Panc1 (cell line): ENCODE data around the gene GNL1.

ENCODE experiments used
- POLR2AphosphoS5 ChIP-seq: IDR thresholded peaks from 2 replicates; pipeline ENCODE4 v1.6.1; 2012; ENCODE audit warnings: mild to moderate bottlenecking, low read depth, low read length, moderate library complexity
- SIN3A ChIP-seq: IDR thresholded peaks from 2 replicates; pipeline ENCODE4 v1.6.1; 2012; ENCODE audit warnings: low read depth, mild to moderate bottlenecking, low read length, moderate library complexity, borderline replicate concordance; ENCODE audit not compliant: insufficient read depth
- TCF7L2 ChIP-seq: IDR thresholded peaks from 2 replicates; pipeline ENCODE4 v1.6.1; 2011; ENCODE audit warnings: mild to moderate bottlenecking, low read depth, low read length, inconsistent platforms
- TF ChIP-seq, protein P1 (sequence below): fragments of 450-650 bp; IDR thresholded peaks from 2 replicates; pipeline ENCODE4 v1.5.1; 2017; ENCODE audit warnings: mild to moderate bottlenecking
- TF ChIP-seq, protein P2 (sequence below), 2 experiments: IDR thresholded peaks; 2 replicates each; pipeline ENCODE4 v1.6.1; 2011 to 2012; ENCODE audit warnings: low read depth in 2 of 2, control low read depth in 1 of 2, low read length in 1 of 2, mild to moderate bottlenecking in 1 of 2, moderate library complexity in 1 of 2; ENCODE audit not compliant: insufficient read depth in 1 of 2

DNA sequence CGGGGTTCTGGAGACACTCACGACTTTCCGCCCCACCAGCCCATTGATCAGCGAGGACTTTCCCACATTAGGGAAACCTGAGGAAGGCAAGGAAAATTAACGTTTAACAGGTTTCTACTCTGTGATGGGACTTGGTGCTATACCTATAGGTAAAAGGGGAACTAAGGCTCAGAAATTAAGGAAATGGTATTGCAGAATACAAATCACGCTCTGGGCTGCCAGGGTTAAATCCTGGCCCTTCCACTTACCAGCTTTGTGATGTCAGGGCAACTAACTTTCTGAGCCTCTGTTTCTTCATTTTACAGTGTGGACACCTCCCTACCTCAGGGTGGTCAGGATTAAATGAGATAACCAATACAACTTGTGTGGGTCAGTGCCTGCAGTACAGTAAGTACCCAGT is 8.8 kb downstream of the GNL1 start:
- TF ChIP-seq POLR2AphosphoS5: no peak
- TF ChIP-seq, protein P1, sequence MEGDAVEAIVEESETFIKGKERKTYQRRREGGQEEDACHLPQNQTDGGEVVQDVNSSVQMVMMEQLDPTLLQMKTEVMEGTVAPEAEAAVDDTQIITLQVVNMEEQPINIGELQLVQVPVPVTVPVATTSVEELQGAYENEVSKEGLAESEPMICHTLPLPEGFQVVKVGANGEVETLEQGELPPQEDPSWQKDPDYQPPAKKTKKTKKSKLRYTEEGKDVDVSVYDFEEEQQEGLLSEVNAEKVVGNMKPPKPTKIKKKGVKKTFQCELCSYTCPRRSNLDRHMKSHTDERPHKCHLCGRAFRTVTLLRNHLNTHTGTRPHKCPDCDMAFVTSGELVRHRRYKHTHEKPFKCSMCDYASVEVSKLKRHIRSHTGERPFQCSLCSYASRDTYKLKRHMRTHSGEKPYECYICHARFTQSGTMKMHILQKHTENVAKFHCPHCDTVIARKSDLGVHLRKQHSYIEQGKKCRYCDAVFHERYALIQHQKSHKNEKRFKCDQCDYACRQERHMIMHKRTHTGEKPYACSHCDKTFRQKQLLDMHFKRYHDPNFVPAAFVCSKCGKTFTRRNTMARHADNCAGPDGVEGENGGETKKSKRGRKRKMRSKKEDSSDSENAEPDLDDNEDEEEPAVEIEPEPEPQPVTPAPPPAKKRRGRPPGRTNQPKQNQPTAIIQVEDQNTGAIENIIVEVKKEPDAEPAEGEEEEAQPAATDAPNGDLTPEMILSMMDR: no peak
- TF ChIP-seq, protein P2, sequence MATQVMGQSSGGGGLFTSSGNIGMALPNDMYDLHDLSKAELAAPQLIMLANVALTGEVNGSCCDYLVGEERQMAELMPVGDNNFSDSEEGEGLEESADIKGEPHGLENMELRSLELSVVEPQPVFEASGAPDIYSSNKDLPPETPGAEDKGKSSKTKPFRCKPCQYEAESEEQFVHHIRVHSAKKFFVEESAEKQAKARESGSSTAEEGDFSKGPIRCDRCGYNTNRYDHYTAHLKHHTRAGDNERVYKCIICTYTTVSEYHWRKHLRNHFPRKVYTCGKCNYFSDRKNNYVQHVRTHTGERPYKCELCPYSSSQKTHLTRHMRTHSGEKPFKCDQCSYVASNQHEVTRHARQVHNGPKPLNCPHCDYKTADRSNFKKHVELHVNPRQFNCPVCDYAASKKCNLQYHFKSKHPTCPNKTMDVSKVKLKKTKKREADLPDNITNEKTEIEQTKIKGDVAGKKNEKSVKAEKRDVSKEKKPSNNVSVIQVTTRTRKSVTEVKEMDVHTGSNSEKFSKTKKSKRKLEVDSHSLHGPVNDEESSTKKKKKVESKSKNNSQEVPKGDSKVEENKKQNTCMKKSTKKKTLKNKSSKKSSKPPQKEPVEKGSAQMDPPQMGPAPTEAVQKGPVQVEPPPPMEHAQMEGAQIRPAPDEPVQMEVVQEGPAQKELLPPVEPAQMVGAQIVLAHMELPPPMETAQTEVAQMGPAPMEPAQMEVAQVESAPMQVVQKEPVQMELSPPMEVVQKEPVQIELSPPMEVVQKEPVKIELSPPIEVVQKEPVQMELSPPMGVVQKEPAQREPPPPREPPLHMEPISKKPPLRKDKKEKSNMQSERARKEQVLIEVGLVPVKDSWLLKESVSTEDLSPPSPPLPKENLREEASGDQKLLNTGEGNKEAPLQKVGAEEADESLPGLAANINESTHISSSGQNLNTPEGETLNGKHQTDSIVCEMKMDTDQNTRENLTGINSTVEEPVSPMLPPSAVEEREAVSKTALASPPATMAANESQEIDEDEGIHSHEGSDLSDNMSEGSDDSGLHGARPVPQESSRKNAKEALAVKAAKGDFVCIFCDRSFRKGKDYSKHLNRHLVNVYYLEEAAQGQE (IDR thresholded peaks at IDR 0.05; ENCODE audit: insufficient read depth in 1 of 2, low read depth in 2 of 2, low read length in 1 of 2): no peak
- no peak for TF ChIP-seq SIN3A
- no peak for TF ChIP-seq TCF7L2
